ENCODE data around the gene UQCRQ. TPM values are rescaled to one million over a fixed set of nuclear protein-coding genes. Genes with fewer than 3 reads are reported as not detected.

UQCRQ gene
- 176 TPM for total RNA-seq

DNA sequence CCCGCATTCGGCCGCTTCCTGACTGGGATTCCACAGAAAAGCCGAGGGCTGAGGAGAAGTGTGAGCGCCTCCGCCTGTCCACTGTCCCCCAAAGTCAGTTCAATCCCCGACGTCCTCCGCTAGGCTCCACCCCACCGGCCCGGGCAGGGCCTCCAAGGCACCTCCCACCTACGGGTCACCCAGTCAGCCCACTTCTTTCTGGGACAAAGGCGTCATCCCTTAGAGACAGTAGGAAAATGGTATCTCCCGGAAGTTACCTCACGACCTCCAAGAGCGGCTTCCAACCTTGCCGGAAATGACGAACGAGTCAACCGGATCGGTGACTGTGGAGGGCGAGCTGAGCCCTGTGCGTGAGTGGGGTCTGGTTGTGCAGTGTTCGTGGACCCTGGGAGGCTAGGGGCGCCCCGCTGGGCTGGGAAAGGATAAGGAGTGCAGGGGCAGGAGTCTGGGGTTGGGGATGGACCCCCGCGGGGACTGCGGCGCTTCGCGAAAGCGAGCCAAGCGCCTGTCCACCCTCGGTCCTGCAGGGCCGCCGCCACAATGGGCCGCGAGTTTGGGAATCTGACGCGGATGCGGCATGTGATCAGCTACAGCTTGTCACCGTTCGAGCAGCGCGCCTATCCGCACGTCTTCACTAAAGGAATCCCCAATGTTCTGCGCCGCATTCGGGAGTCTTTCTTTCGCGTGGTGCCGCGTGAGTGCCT, at the start of gene UQCRQ, which contains the start of gene GDF9:
UQCRQ (plus strand) TSS at position 301 of the 704 bp plus-strand sequence; CDS start at position 541, 240 bp downstream.
GDF9 (minus strand) TSS at position 128 of the 704 bp plus-strand sequence. CDS start 1,936 bp downstream, outside the sequence.
- peak; percentile 100 for DNase-seq

DNA sequence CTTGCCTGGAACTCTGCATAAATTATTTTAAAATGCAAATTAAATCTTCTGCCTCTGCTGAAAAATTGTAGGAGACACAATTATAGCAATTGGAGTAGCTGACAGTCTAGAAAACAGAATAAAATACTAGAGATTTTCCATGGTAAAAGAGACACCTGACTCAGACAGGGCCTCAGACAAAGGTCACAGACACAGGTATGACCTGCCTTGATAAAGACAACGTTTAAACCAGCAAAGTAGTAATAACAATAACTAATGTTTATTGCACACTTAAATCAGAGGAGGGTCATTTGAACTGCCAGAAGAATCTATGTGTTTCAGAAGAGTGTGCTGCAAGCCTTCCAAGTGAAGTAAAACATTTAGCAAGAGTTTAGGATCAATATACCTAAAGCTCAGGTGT, 49.4 kb upstream of the UQCRQ start:
- no peak for DNase-seq

DNA sequence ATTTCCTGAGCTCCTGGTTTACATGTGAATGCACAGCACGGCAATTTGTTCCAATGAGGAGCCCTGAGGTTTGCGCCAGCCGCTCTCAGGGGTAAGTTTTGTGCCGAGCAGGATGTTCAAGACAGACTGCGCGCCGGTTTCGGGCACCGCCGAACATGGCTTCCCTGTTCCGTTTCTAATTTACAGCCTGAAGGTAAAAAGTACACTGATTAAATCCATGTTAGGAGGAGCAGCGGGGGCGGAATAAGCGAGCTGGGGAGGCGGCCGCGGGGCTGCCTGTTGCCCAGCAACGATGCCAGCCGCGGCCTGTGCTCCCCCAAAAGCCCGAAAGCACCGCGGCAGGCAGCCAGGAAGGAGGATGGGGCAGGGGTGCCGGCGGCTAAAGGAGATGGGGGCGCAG, 47.0 kb upstream of the UQCRQ start:
- no peak for DNase-seq

DNA sequence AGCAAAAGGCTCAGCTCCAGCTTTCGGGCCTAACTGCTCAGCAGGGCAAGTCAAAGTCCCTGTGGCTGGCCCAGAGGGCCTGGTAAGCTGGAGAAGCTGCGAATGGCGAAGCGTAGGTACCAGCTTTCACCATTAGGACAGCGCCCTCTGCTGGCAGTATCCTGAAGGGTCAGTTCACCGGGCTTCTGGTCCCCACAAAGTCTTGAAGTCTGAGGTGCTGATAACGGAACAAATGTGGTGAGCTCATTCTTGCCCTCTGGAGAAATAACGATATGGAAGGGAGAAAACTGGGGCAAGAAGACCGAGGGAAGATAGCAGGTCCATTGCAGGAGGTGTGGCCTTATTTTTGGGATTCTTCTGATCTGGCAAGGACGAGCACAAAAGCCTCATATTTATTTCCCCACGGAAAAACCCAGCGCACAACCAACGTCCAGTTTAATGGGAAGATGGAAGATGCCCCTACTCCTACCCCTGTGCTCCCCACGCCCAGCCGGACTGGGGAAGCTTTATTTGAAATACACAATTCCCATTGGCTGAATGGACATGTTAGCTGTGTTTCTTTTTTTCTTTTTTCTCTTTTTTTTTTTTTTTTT, 46.2 kb upstream of the UQCRQ start:
- peak; percentile 94 for DNase-seq

DNA sequence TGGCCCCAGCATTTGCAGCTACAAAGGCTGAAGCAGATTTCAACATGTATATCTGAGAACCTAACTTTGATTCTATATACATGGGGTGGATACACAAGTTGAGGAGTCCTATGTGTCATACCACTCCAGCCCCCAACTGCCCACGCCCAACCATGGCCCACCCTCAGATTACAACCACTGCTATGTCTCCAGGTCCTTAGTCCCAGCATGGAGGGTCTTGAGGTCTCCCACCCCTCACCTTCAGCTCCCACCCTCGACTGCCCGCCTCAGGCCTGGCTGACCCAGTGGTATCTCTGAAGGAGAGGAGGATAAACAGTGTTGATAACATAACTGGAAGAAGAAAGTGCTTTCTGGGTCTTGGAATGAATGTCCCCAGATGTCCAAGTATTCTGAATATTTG, 45.1 kb upstream of the UQCRQ start:
- no peak for DNase-seq

DNA sequence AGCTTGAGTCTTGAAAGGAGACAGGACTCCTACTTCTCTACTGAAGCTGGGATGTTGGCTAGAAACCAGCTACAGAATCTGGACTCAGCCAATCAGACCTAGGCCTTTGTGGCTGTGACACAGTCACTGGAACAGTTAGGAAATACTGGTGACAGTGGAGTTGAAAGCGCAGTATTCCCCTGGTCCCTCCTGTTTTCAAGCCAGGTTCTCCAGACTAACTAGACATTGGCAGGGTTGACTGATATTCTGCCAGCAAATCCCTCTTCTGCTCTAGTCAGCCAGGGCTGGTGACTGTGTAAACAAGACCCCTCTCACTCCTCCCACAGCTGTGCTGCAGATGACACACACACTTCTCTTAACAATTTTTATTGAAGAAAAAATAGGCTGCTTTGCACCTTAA, 44.7 kb upstream of the UQCRQ start:
- peak; percentile 64 for DNase-seq

DNA sequence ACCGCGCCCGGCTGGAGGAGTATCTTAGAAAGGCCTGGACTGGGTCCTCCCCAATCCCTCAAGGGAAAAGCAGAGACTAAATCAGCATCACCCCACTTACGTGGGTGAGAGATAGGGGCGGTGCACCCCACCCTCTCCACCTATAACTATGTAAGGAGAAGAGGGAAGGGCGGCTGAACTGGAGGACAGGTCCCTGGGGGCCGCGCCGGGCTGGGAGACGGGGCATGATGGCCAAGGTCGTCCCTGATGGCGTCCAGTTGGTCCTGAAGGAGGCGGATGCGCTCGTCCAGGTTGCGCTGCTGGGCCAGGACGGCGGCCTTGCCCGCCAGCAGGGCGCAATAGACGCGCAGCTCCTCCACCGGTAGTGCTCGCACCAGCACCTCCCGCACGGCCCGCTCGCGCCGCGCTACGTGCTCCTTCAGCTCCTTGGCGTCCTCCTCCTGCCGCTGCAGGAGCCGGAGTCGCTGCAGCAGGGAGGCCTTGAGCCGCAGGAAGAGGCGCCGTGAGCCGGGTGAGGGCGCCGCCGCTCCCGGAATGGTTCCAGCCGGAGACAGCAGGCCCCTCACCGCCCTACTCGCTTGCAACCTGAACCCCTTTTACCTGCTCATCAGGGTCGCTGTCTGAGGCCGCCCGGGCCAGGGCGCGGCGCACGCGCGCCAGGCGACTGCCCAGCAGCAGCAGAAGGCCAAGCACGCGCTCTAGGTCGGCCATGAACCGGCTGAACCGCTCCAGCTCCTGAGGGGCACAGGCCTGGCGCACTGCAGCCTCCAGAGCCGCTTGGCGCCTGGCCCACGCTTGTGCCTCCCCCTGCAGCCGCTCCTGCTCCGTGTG, 43.6 kb upstream of the UQCRQ start:
- peak; percentile 55 for DNase-seq

DNA sequence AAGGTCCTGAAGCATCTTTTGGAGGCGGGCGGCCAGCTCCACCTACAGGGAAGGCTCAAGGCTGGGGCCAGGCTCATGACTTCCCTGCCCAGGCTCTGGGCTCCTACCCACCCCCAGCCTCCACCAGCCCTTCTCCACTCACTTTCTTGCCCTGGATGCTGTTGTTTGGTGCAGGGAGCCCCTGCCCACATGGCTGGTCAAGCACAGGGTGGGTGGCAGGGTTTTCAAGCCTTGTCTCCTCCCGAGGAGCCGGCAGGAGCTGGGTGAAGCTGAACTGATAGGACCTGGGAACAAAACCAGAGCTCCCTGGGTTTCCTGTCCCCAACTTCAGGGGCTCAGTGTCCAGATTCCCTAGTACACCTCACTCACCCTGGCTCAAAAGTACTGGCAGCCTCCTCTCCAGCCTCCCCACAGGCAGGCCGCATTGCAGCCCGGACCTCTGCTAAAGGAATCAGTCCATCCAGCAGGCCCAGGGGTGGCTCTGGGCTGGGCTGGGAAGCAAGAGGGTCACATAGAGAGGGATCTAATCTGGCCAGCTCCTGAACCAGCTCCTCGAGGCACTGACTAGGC, 42.9 kb upstream of the UQCRQ start:
- DNase-seq: no peak

DNA sequence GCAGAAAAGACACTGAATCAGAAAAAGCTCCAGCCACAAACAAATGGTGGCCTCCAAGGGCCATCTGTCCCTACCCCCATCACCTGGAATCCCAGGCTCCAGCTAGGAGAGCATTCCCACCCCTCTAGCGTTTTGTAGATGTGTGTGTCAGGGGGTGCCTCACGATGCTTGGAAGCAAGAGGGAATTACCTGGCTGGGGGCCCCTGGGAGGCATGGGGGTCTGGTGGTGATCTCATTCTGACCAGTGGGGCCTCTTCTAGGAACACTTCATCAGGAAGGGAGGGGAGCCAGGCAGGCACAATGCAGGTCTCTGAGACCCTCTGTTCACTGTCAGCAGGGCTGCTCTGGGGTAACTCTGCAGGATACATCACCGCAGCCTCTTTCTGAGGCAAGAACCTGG, 42.0 kb upstream of the UQCRQ start:
- no peak for DNase-seq

DNA sequence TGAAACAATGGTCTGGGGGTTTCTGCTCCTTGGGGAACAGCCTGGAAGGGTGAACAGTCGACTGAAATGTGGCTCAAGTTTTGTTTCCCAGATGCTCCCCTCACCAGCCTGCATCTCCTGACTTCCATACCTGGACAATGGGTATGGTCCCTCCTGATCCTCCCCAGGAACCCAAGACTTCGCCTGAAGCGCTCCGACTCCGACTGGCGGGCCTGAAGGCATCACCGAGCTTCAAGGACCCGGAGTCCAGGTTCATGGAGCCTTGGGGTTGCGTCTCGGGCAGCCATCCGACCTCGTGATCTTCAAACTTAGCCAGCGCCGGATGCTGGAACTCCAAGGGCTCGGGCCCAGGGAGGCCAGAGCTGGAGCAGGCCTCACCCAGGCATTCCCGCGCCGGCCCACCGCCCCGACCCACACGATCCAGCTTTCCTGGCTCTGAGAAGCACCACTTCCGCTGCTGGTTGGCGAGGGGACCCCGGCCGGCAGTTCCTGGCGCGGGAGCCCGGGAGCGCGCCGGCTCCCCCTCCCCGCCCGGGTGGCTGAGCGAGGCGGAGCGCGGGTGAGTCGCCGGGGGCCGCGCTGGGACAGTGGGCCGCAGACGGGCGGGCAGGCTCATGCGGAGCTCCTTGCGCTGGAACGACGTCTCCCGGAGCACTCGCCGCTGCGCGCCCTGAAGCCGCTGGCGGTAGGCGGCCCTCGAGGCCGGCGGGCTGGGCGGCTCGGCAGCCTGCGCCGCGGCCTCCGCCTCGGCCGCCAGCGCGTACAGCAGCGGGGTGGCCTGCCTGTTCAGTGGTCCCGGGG, 41.2 kb upstream of the UQCRQ start:
- no peak for DNase-seq

DNA sequence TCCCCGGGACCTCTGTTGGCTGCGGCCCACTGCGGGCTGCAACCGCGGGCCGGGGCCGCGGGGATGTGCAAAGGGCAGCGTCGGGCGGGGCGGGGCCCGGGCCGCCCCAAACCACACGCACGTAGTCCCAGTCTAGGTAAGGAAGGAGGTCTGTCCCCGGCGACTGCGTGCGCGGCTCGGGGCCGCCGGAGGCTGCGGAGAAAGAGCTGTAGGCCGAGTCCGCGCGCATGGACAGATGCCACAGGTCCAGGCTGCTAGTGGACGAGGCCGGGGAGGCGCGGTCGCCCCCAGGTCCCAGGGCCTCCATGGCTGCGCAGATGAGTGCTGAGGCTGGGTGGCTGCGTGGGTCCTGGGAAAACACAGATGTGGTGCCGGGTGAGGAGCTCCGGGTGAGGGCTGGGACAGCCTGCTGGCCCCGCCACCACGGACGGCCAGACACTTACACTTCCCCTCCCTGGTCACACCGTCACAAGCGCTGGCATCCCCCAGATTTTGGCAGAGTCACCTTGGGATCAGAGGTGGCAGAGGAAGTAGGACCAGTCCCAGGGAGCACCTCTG, 40.5 kb upstream of the UQCRQ start:
- DNase-seq: no peak

DNA sequence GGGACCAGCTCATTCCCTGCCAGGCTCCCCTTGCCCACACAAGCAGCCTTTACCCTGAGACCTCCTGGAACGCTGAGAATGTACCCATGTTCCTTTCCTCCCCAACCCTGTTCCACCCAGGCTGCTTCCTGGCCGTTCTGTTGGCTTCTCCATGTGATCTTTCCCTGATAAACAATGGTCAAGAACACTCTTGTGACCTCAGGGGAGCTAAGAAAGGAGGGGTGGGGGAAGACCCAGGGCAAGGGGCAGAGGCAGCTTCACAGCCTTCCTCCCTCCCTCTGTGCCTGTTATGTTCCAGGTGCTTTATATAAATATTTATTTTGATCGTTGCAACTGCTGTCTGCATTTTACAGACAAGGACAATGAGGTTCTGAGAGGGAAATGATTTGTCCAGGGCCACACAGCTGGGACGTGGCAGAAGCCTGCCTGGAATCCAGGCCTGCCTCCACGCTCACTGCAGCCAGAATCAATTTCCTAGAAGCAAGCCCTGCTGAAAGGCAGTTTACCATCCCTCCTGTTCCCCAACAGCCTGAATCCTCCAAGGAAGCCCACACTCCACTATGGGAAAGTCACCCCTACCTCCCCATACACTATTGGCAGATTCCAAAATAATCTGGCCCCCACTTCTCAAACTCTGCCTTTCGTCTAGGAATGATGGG, 39.9 kb upstream of the UQCRQ start:
- DNase-seq: no peak

DNA sequence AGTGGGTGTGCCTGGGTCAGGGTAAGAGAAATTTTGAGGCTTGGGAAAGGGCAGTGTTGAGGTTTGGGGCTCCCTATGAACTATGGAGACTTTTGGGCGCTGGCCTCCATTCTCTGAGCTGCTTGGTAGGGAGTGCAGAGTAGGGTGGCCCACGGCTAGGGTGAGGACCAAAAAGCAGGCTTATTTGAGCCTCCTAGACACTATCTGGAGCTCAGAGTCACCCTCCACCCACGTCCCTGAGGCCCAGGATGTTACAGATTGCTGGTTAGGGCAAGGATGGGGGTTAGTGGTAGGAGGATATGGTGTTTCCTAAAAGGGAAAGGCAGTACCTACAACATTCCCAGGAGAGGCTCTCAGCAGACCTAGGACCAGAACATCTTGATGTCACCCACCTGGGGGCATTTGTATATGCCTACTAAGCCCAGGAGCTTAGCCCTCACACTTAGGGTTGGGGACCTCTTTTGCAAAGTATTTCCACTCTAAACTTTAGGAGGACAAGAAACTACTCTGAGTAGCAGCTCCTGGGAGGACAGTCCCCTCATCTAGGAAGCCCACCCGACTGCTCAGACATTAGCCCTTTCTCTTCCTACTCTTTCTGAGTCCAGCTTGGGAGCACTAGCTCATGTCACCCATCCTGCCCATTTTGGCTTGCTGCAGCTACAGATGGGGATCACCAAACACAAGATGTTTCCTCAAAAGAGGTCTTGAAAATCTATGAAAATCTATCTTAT, 38.3 kb upstream of the UQCRQ start:
- no peak for DNase-seq

DNA sequence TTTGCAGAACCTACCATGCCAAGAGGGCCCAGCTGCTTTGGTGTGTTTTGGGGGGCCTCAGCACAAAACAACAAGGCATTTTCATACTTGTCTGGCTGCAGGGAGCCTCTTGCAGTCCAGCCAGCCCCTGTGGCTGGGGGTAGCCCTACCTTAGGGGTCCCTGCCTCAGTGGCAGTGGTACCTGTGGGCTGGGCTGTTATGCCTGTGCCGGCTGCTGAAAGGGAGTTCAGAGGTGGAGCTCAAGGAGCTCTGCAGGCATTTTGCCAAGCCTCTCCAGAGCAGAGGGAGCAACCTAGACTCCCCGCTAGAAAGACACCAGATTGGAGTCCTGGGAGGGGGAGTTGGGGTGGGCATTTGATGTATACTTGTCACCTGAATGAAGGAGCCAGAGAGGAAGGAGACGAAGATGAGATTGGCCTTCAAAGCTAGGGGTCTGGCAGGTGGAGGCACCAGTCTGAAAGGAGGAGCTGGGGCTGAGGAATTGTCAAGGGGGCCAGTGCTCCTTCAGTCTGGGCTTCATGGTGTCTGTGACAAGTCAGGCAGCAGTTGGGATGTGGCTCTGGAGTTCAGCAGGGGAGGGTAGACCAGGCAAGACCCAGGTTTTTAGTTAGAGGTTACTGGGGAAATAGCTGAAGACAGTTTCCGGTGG, 37.5 kb upstream of the UQCRQ start:
- no peak for DNase-seq

DNA sequence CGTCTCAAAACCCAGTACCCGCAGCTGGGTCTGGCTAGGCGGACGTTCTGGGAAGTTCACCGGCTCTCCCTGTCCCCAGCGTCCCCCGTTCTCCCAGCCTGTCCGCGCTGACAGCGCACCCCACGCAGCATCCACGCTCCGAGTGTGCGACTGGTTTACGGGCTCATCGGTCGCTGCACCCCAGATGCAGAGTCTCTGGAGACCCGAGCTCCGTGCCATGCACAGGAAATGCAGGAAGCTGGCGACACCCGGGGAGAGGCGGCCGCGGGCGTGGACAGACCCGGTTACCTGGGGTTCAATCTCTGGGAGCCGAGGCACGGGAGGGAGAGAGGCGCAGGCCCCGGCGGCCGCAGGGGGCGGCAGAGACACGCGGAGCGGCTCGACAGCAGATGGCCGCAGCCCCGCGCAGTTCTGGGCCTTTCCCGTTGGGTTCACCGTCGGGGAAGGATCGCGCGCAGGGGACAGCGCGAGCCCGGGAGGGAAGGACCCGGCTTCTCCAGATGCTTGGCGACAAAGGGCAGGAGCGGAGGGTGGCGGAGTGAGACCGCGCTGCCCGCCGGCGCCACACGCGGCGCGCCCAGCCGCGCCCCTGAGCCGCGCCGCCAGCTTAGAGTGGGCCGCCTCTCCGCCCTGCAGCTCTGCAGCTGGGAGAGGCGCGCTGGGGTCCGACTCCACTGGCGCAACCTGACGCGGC, 36.6 kb upstream of the UQCRQ start:
- peak; percentile 85 for DNase-seq

DNA sequence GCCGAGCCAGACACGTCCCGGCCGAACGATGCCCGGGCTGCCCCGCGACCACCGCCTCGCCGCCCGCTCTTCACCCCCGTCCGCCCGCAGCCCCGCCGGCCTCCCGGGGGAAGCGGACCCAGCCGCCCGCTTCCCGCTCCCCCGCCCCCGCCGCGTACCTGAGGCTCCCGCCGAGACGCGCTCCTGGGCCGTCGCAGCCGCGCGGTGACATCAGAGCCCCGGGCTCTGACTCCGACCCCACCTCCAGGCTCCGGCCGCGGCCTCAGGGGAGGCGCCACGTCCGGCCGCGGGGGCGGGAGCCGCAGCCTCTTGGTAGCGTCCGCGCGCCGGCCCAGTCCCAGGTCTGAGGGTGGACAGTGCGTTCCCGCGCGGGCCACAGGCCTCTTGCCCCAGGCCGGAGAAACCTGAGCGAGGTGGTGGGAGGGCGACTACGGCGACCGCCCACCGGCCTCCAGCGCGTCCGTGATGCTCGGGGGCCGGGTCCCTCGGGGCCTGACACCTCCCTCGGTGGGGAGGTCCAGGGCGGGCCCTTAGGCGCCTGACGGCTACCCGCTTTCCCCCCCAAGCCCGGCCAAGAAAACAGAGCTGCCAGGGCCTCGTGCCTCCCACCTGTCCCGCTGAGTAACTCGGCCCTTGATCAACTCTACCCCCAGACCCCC, 35.9 kb upstream of the UQCRQ start, which contains the start of gene SHROOM1:
SHROOM1 (minus strand) TSS at position 212 of the 659 bp plus-strand sequence. CDS start 4,507 bp downstream, outside the sequence.
- peak; percentile 28 for DNase-seq

DNA sequence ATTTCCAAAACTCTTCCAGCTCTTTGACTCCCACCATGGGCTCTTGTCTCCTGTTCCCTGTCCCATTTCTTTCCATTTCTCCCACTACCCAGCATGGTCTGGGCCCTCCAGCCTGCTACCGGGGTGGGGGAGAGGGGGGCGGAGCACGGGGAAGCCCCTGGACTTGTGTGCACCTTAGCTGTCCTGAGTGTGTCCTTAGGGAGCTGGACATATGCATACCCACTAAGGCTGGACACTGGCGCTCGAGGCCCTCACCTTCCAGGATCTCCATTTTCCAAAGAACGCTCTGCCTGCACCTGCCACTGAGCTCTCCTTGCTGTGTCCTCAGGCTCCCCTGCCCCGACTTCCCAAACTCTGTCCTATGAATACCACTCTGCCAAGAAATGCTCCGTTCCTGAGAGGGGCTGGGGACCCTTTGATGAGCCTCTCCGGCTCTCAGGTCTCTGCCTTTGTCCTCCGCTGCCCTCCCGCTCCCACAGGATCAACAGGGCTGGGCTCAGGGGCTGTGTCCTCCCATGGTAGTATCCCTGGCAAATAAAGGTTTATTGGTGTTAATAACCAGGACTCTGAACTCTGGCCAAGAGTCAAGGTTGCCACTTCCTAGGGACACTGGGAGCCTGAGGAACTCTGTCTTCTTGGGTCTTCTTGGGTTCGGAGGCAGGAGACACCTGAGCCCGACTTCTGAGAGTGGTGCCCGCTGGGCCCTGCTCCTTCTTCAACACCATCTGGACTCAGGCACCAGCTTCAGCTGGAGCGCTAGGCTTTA, 35.2 kb upstream of the UQCRQ start:
- no peak for DNase-seq

DNA sequence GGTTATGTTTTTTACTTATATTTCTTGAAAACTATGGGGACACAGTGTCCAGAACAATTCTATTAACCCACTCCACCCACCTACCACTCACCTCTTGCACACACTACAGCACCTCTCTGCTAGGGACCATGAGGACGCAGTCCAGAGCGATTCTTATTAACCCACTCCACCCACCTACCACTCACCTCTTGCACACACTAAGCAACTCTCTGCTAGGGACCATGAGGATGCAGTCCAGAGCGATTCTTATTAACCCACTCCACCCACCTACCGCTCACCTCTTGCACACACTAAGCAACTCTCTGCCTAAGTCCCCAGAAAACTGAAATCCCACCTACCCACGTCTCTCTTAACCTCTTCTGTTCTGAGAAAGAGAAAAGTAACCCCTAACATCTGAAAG, 33.8 kb upstream of the UQCRQ start:
- DNase-seq: no peak

Measured in tongue (tissue), 2 donors.